A549 (cell line): ENCODE results near the gene PARD3B.

ENCODE experiments used
- CBX8 ChIP-seq: fragments of 200-600 bp; sonication (generic); IDR thresholded peaks from 2 replicates; pipeline ENCODE4 v1.6.1; 2016
- CHD2 ChIP-seq: fragments of 150-350 bp; IDR thresholded peaks from 2 replicates; pipeline ENCODE4 v1.6.1; 2014; ENCODE audit warnings: low read length; ENCODE audit not compliant: partially characterized antibody
- JUN ChIP-seq, 2 experiments: fragments of >200 bp; sonication (Bioruptor Twin); formaldehyde crosslinking; IDR thresholded peaks; 2 replicates in 1 of 2; 3 replicates in 1 of 2; pipeline ENCODE4 v1.6.1; 2016 to 2017
- KDM5A ChIP-seq: fragments of 200-600 bp; sonication (generic); IDR thresholded peaks from 2 replicates; pipeline ENCODE4 v1.6.1; 2016; ENCODE audit warnings: antibody characterized with exemption, mild to moderate bottlenecking
- POLR2A ChIP-seq: IDR thresholded peaks from 2 replicates; pipeline ENCODE4 v1.6.1; 2012; ENCODE audit warnings: mild to moderate bottlenecking, low read length
- POLR2AphosphoS2 ChIP-seq: conservative IDR thresholded peaks from 2 replicates; pipeline ENCODE4 v1.6.1; 2012; ENCODE audit warnings: low read length, improper control_type of control experiment, inconsistent platforms
- RFX5 ChIP-seq: fragments of 450-650 bp; IDR thresholded peaks from 2 replicates; pipeline ENCODE4 v1.7.1; 2014; ENCODE audit warnings: antibody characterized with exemption, mild to moderate bottlenecking, moderate library complexity
- ZFP36 ChIP-seq: fragments of 450-650 bp; IDR thresholded peaks from 2 replicates; pipeline ENCODE4 v1.6.1; 2014; ENCODE audit warnings: borderline replicate concordance; ENCODE audit not compliant: partially characterized antibody
- ZSCAN20 ChIP-seq: fragments of 250-450 bp; sonication (Bioruptor Pico); IDR thresholded peaks from 2 replicates; pipeline ENCODE4 v1.8.0; 2022; ENCODE audit warnings: mild to moderate bottlenecking, moderate library complexity
- TF ChIP-seq, protein P1 (sequence below): fragments of 200-600 bp; sonication (generic); IDR thresholded peaks from 2 replicates; pipeline ENCODE4 v1.6.1; 2016; ENCODE audit warnings: antibody characterized with exemption, mild to moderate bottlenecking, moderate library complexity
- TF ChIP-seq, protein P2 (sequence below): fragments of >200 bp; sonication (Bioruptor Twin); formaldehyde crosslinking; IDR thresholded peaks from 3 replicates; pipeline ENCODE4 v1.5.1; 2016
- TF ChIP-seq, protein P3 (sequence below): fragments of 450-650 bp; IDR thresholded peaks from 2 replicates; pipeline ENCODE4 v1.6.1; 2014; ENCODE audit warnings: antibody characterized with exemption

GRCh38 chr2:204510709-204511420, 34.4 kb upstream of the PARD3B start:
- TF ChIP-seq, protein P1, sequence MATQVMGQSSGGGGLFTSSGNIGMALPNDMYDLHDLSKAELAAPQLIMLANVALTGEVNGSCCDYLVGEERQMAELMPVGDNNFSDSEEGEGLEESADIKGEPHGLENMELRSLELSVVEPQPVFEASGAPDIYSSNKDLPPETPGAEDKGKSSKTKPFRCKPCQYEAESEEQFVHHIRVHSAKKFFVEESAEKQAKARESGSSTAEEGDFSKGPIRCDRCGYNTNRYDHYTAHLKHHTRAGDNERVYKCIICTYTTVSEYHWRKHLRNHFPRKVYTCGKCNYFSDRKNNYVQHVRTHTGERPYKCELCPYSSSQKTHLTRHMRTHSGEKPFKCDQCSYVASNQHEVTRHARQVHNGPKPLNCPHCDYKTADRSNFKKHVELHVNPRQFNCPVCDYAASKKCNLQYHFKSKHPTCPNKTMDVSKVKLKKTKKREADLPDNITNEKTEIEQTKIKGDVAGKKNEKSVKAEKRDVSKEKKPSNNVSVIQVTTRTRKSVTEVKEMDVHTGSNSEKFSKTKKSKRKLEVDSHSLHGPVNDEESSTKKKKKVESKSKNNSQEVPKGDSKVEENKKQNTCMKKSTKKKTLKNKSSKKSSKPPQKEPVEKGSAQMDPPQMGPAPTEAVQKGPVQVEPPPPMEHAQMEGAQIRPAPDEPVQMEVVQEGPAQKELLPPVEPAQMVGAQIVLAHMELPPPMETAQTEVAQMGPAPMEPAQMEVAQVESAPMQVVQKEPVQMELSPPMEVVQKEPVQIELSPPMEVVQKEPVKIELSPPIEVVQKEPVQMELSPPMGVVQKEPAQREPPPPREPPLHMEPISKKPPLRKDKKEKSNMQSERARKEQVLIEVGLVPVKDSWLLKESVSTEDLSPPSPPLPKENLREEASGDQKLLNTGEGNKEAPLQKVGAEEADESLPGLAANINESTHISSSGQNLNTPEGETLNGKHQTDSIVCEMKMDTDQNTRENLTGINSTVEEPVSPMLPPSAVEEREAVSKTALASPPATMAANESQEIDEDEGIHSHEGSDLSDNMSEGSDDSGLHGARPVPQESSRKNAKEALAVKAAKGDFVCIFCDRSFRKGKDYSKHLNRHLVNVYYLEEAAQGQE, result no peak
- TF ChIP-seq, protein P2, sequence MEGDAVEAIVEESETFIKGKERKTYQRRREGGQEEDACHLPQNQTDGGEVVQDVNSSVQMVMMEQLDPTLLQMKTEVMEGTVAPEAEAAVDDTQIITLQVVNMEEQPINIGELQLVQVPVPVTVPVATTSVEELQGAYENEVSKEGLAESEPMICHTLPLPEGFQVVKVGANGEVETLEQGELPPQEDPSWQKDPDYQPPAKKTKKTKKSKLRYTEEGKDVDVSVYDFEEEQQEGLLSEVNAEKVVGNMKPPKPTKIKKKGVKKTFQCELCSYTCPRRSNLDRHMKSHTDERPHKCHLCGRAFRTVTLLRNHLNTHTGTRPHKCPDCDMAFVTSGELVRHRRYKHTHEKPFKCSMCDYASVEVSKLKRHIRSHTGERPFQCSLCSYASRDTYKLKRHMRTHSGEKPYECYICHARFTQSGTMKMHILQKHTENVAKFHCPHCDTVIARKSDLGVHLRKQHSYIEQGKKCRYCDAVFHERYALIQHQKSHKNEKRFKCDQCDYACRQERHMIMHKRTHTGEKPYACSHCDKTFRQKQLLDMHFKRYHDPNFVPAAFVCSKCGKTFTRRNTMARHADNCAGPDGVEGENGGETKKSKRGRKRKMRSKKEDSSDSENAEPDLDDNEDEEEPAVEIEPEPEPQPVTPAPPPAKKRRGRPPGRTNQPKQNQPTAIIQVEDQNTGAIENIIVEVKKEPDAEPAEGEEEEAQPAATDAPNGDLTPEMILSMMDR, result no peak
- TF ChIP-seq JUN (IDR thresholded peaks at IDR 0.05) (no peak), ZSCAN20 (CRISPR knock-in tag) (no peak), KDM5A (no peak), POLR2AphosphoS2 (no peak), ZFP36 (no peak), POLR2A (no peak), CBX8 (no peak), RFX5 (no peak), CHD2 (no peak)
- TF ChIP-seq, protein P3, sequence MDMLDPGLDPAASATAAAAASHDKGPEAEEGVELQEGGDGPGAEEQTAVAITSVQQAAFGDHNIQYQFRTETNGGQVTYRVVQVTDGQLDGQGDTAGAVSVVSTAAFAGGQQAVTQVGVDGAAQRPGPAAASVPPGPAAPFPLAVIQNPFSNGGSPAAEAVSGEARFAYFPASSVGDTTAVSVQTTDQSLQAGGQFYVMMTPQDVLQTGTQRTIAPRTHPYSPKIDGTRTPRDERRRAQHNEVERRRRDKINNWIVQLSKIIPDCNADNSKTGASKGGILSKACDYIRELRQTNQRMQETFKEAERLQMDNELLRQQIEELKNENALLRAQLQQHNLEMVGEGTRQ, result no peak
